ENCODE results near the gene TMEM250. TPM values are rescaled to one million over a fixed set of nuclear protein-coding genes. Genes with fewer than 3 reads are reported as not detected.

Gene TMEM250
- total RNA-seq, 1 donor from 2014 or later = 29.8 TPM

- H3K4me1 ChIP-seq (ENCODE audit: insufficient read depth, low read length) = no peaks in the 10 kb centered on the region
- H3K4me2 ChIP-seq (ENCODE audit: low read length) = no peak overlapping the region
- Mint-ChIP-seq H3K4me1 (ENCODE audit: low read depth, unreplicated experiment) (peaks cover 2% of the 10 kb centered on the region), H3K9me3 (ENCODE audit: unreplicated experiment) (peaks cover 5% of the 10 kb centered on the region), H3K27ac (ENCODE audit: unreplicated experiment) (no peak overlapping the region), H3K36me3 (ENCODE audit: low read depth, unreplicated experiment) (no peaks in the 10 kb centered on the region), H3K27me3 (ENCODE audit: low read depth, unreplicated experiment) (peaks cover 8% of the 10 kb centered on the region), H3K4me3 (ENCODE audit: unreplicated experiment) (no peak overlapping the region)
- H3K9me3 ChIP-seq (ENCODE audit: insufficient read depth, low read depth, low read length) = no peaks in the 10 kb centered on the region
- H3K27ac ChIP-seq (ENCODE audit: low read depth, low read length) = no peak overlapping the region
- DNase-seq (ENCODE audit: low read depth) (no peak), FAIRE-seq (no peak)
- no peaks in the 10 kb centered on the region for H3K36me3 ChIP-seq (ENCODE audit: insufficient read depth, low read length)
- H3K4me3 ChIP-seq (ENCODE audit: insufficient read depth, low read depth, low read length) = no peak overlapping the region
- H3K27me3 ChIP-seq (ENCODE audit: insufficient read depth, low read length) = peaks cover 8% of the 10 kb centered on the region
- H4K20me1 ChIP-seq (ENCODE audit: insufficient read depth, low read length) = no peaks in the 10 kb centered on the region
- H3K9ac ChIP-seq (ENCODE audit: low read length) = no peak overlapping the region
- TF ChIP-seq, protein P1, sequence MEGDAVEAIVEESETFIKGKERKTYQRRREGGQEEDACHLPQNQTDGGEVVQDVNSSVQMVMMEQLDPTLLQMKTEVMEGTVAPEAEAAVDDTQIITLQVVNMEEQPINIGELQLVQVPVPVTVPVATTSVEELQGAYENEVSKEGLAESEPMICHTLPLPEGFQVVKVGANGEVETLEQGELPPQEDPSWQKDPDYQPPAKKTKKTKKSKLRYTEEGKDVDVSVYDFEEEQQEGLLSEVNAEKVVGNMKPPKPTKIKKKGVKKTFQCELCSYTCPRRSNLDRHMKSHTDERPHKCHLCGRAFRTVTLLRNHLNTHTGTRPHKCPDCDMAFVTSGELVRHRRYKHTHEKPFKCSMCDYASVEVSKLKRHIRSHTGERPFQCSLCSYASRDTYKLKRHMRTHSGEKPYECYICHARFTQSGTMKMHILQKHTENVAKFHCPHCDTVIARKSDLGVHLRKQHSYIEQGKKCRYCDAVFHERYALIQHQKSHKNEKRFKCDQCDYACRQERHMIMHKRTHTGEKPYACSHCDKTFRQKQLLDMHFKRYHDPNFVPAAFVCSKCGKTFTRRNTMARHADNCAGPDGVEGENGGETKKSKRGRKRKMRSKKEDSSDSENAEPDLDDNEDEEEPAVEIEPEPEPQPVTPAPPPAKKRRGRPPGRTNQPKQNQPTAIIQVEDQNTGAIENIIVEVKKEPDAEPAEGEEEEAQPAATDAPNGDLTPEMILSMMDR (IDR thresholded peaks at IDR 0.05; ENCODE audit: insufficient read depth, low read depth, low read length) = no peak
- H3K79me2 ChIP-seq (ENCODE audit: insufficient read depth, low read length) = no peaks in the 10 kb centered on the region
- no peak overlapping the region for H2AFZ ChIP-seq (ENCODE audit: low read depth, low read length)
These were observed 42.4 kb upstream of the TMEM250 start for GRCh38 chr9:136160995-136161610.

DNA sequence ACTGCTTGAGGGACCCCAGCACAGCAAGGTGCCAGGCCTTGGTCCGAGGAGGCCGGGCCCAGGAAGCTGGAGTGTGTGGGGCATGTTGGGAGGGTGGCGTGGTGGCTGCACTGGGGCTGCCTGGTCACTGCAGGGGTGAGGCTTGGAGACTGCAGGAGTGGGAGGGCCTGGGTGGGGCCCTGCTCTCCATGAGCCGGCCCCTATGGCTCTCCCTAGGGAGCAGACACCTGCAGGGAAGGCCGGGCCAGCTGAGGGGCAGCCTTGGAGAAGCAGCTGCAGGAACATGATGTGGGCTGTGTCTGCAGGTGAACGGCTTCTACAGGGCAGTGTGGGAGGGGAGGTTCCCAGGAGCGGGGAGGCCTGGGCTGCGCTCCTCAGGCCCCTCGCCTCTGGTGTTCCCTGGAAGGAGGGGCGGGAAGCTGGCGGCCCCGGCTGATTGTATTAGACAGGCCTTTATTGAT lies 41.7 kb upstream of the TMEM250 start:
- Histone ChIP-seq H3K4me1 (ENCODE audit: insufficient read depth, low read length) (no peaks in the 10 kb centered on the region), H3K9me3 (ENCODE audit: insufficient read depth, low read depth, low read length) (no peaks in the 10 kb centered on the region), H4K20me1 (ENCODE audit: insufficient read depth, low read length) (no peaks in the 10 kb centered on the region), H3K27ac (ENCODE audit: low read depth, low read length) (no peak overlapping the region), H3K4me2 (ENCODE audit: low read length) (no peak overlapping the region), H3K79me2 (ENCODE audit: insufficient read depth, low read length) (no peaks in the 10 kb centered on the region), H2AFZ (ENCODE audit: low read depth, low read length) (no peak overlapping the region), H3K9ac (ENCODE audit: low read length) (no peak overlapping the region), H3K4me3 (ENCODE audit: insufficient read depth, low read depth, low read length) (no peak overlapping the region), H3K27me3 (ENCODE audit: insufficient read depth, low read length) (peaks cover 9% of the 10 kb centered on the region), H3K36me3 (ENCODE audit: insufficient read depth, low read length) (no peaks in the 10 kb centered on the region)
- Mint-ChIP-seq H3K27ac (ENCODE audit: unreplicated experiment) (no peak overlapping the region), H3K27me3 (ENCODE audit: low read depth, unreplicated experiment) (peaks cover 9% of the 10 kb centered on the region), H3K4me1 (ENCODE audit: low read depth, unreplicated experiment) (peaks cover 2% of the 10 kb centered on the region), H3K9me3 (ENCODE audit: unreplicated experiment) (peaks cover 4% of the 10 kb centered on the region), H3K4me3 (ENCODE audit: unreplicated experiment) (no peak overlapping the region), H3K36me3 (ENCODE audit: low read depth, unreplicated experiment) (no peaks in the 10 kb centered on the region)
- TF ChIP-seq, protein P1 (IDR thresholded peaks at IDR 0.05; ENCODE audit: insufficient read depth, low read depth, low read length) = no peak
- no peak for TF ChIP-seq EZH2 (IDR thresholded peaks at IDR 0.05; ENCODE audit: insufficient read depth, low read length)
- DNase-seq (ENCODE audit: low read depth) (no peak), FAIRE-seq (no peak)

GRCh38 chr9:136159851-136160250 lies 41.2 kb upstream of the TMEM250 start:
- no peak overlapping the region for H3K4me3 Mint-ChIP-seq (ENCODE audit: unreplicated experiment)
- peaks cover 11% of the 10 kb centered on the region for H3K27me3 ChIP-seq (ENCODE audit: insufficient read depth, low read length)

More at GRCh38 chr9:136159851-136160250, 41.2 kb upstream of the TMEM250 start:
- Histone ChIP-seq H3K79me2 (ENCODE audit: insufficient read depth, low read length) (no peaks in the 10 kb centered on the region), H3K9me3 (ENCODE audit: insufficient read depth, low read depth, low read length) (no peaks in the 10 kb centered on the region), H3K4me1 (ENCODE audit: insufficient read depth, low read length) (no peaks in the 10 kb centered on the region), H3K9ac (ENCODE audit: low read length) (no peak overlapping the region), H3K4me3 (ENCODE audit: insufficient read depth, low read depth, low read length) (no peak overlapping the region), H3K27ac (ENCODE audit: low read depth, low read length) (no peak overlapping the region), H3K36me3 (ENCODE audit: insufficient read depth, low read length) (no peaks in the 10 kb centered on the region), H2AFZ (ENCODE audit: low read depth, low read length) (no peak overlapping the region), H3K4me2 (ENCODE audit: low read length) (no peak overlapping the region), H4K20me1 (ENCODE audit: insufficient read depth, low read length) (no peaks in the 10 kb centered on the region)
- FAIRE-seq = no peak
- Mint-ChIP-seq H3K36me3 (ENCODE audit: low read depth, unreplicated experiment) (peaks cover 3% of the 10 kb centered on the region), H3K27ac (ENCODE audit: unreplicated experiment) (no peak overlapping the region), H3K9me3 (ENCODE audit: unreplicated experiment) (peaks cover 1% of the 10 kb centered on the region), H3K27me3 (ENCODE audit: low read depth, unreplicated experiment) (peaks cover 15% of the 10 kb centered on the region), H3K4me1 (ENCODE audit: low read depth, unreplicated experiment) (peaks cover 2% of the 10 kb centered on the region)
- DNase-seq (ENCODE audit: low read depth) = no peak
- no peak for TF ChIP-seq EZH2 (IDR thresholded peaks at IDR 0.05; ENCODE audit: insufficient read depth, low read length)
- TF ChIP-seq, protein P1 (IDR thresholded peaks at IDR 0.05; ENCODE audit: insufficient read depth, low read depth, low read length) = no peak

All from astrocyte (in vitro differentiated cells and primary cell).